T-cell (primary cell): ENCODE data around the gene SORBS1. TPM values are rescaled to one million over a fixed set of nuclear protein-coding genes. Genes with fewer than 3 reads are reported as not detected.

ENCODE experiments used
- ATAC-seq, 4 experiments: fragments of 200-7000 bp in 3 of 4; fragments of 150-1000 bp in 1 of 4; cut with Tn5 transposase; replicated peaks in 1 of 4; 1 replicate in 3 of 4; 2 replicates in 1 of 4; pipeline ENCODE4 v1.10.0; 2021; ENCODE audit warnings: moderate library complexity in 3 of 4, mild to moderate bottlenecking in 2 of 4, moderate number of reproducible peaks in 1 of 4
- CTCF ChIA-PET, 2 donors: fragments of 300-600 bp; sonication (Branson Sonifier 250); formaldehyde crosslinking; loops; one replicate each; lab custom pipeline; 2022; ENCODE audit warnings: antibody characterized with exemption in 2 of 2; lab: Charles Lee
- POLR2A ChIA-PET, 2 donors: fragments of 300-600 bp; sonication (Branson Sonifier 250); formaldehyde crosslinking; loops; one replicate each; lab custom pipeline; 2022; ENCODE audit warnings: antibody characterized with exemption in 2 of 2; lab: Charles Lee
- DNase-seq, 35 experiments: peaks; one replicate each; pipeline versions ENCODE4 v3.0.0 to v3.0.0-alpha.2; 2013 to 2023
- H3K27ac ChIP-seq: one replicate; pipeline ENCODE4 v1.5.1; 2013; ENCODE audit warnings: low read length
- H3K27me3 ChIP-seq, 2 experiments: replicated peaks in 1 of 2; 1 replicate in 1 of 2; 2 replicates in 1 of 2; pipeline versions ENCODE4 v1.6.1 to v1.7.0; 2013; ENCODE audit warnings: low read length in 1 of 2, mixed read lengths in 1 of 2; ENCODE audit not compliant: control insufficient read depth in 2 of 2, insufficient read depth in 2 of 2; ENCODE audit errors: extremely low read depth in 1 of 2
- H3K36me3 ChIP-seq, 2 donors: 1 replicate in 1 of 2; 2 replicates in 1 of 2; pipeline versions ENCODE4 v1.6.1 to v1.7.0; 2013; ENCODE audit warnings: low read length in 1 of 2; ENCODE audit not compliant: control insufficient read depth in 2 of 2, insufficient read depth in 1 of 2; ENCODE audit errors: extremely low read depth in 1 of 2
- H3K4me1 ChIP-seq, 2 experiments: 1 replicate in 1 of 2; 2 replicates in 1 of 2; pipeline versions ENCODE4 v1.6.1 to v1.7.0; 2013; ENCODE audit warnings: low read length in 2 of 2, mixed read lengths in 1 of 2; ENCODE audit not compliant: insufficient read depth in 2 of 2, control insufficient read depth in 1 of 2; ENCODE audit errors: extremely low read depth in 1 of 2
- H3K4me3 ChIP-seq, 2 donors: 1 replicate in 1 of 2; 2 replicates in 1 of 2; pipeline versions ENCODE4 v1.5.1 to v1.7.0; 2013; ENCODE audit warnings: mild to moderate bottlenecking in 2 of 2, low read length in 1 of 2, moderate library complexity in 1 of 2; ENCODE audit not compliant: control insufficient read depth in 1 of 2; ENCODE audit errors: extremely low read depth in 1 of 2
- H3K9me3 ChIP-seq: 2 replicates; pipeline ENCODE4 v1.7.0; 2013
- H3K27ac Mint-ChIP-seq, 2 donors: one replicate each; pipeline ENCODE4 v1.8.0; 2020 to 2021; ENCODE audit warnings: mild to moderate bottlenecking in 2 of 2, mixed read lengths in 2 of 2
- H3K27me3 Mint-ChIP-seq, 2 donors: one replicate each; pipeline ENCODE4 v1.8.0; 2021 to 2022; ENCODE audit warnings: mixed read lengths in 2 of 2
- H3K36me3 Mint-ChIP-seq: one replicate; pipeline ENCODE4 v1.8.0; 2021; ENCODE audit warnings: mixed read lengths
- H3K4me1 Mint-ChIP-seq, 3 donors: one replicate each; pipeline ENCODE4 v1.8.0; 2020 to 2022; ENCODE audit warnings: mixed read lengths in 3 of 3, mild to moderate bottlenecking in 1 of 3
- H3K4me3 Mint-ChIP-seq, 3 donors: one replicate each; pipeline ENCODE4 v1.8.0; 2020 to 2022; ENCODE audit warnings: mild to moderate bottlenecking in 3 of 3, mixed read lengths in 3 of 3, moderate library complexity in 3 of 3
- H3K9me3 Mint-ChIP-seq, 3 donors: one replicate each; pipeline ENCODE4 v1.8.0; 2020 to 2022; ENCODE audit warnings: mixed read lengths in 3 of 3
- WGBS: methylation state at CpG from one replicate; pipeline ENCODE4 v1.1.5; 2013; ENCODE audit warnings: missing lambda C conversion rate; ENCODE audit not compliant: insufficient coverage; 5-methylcytosine and 5-hydroxymethylcytosine counted together
- total RNA-seq, 35 experiments: library from RNA in 6 of 35; stranded (reverse) in 6 of 35; fragments of 120-200 nt in 1 of 35; gene quantifications; one replicate each; pipeline versions ENCODE4 v1.2.1 to v1.2.4 and lab custom pipeline; 2013 to 2026

The SORBS1 gene
- total RNA-seq, 5 donors from 2014 or later (not counting 1 experiment from before 2014, with no cell fraction given) = 0.98 to 2.4 (median 1.8) TPM

DNA sequence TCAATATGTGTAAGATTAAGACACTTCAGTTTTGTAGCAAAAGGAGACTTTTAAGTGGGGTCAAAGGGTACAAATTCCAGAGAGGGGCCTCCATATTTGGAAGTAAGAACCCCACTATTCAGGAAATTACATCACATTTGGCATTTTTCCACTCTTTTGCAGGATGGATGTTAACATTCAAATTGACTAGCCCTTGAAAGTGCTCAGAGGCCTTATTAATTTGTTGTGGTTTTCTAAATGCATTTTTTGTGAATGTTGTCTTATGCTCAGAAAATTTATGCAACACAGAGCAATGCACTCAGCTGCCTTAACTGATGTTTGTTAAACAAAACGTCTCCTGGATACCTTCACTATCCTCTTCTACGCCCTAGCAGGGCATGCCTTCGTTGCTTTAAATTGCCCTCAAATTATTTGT, 219.4 kb downstream of the SORBS1 start:
- Mint-ChIP-seq H3K27ac (no peak overlapping the region), H3K4me1 (no peaks in the 10 kb centered on the region), H3K27me3 (peaks cover 0 to 5% of the 10 kb centered on the region in 2 donors), H3K4me3 (no peak overlapping the region), H3K9me3 (no peaks in the 10 kb centered on the region), H3K36me3 (no peaks in the 10 kb centered on the region)
- CTCF ChIA-PET = interaction anchor here in 1 of 2 donors (0.8 kb wide), 1 partner anchor 23 kb away, joined by 3 read pairs; no protein-coding TSS in a partner anchor
- Histone ChIP-seq H3K27me3 (peaks cover 0 to under 1% of the 10 kb centered on the region in 2 experiments), H3K4me3 (no peak overlapping the region), H3K36me3 (no peaks in the 10 kb centered on the region), H3K27ac (no peak overlapping the region), H3K9me3 (no peaks in the 10 kb centered on the region), H3K4me1 (no peaks in the 10 kb centered on the region)
- WGBS = no CpG with 5 or more reads among the region's 3 CpGs
- DNase-seq (no peak), ATAC-seq (no peak)
- POLR2A ChIA-PET = no interaction called here

GRCh38 chr10:95339863-95340262, 221.3 kb downstream of the SORBS1 start:
- POLR2A ChIA-PET = no interaction called here
- Mint-ChIP-seq H3K27me3 (peaks cover 2 to 5% of the 10 kb centered on the region in 2 donors), H3K36me3 (no peaks in the 10 kb centered on the region), H3K4me1 (no peaks in the 10 kb centered on the region), H3K9me3 (no peaks in the 10 kb centered on the region), H3K27ac (no peak overlapping the region), H3K4me3 (no peak overlapping the region)
- WGBS = no CpG with 5 or more reads among the region's 1 CpG
- CTCF ChIA-PET = interaction anchor here in 1 of 2 donors (1.0 kb wide), 1 partner anchor 27 kb away, joined by 11 read pairs; no protein-coding TSS in a partner anchor
- Histone ChIP-seq H3K9me3 (no peaks in the 10 kb centered on the region), H3K36me3 (no peaks in the 10 kb centered on the region), H3K4me1 (no peaks in the 10 kb centered on the region), H3K4me3 (no peak overlapping the region), H3K27ac (no peak overlapping the region), H3K27me3 (peaks cover 0 to 6% of the 10 kb centered on the region in 2 experiments)
- ATAC-seq (no peak), DNase-seq (no peak)

GRCh38 chr10:95337423-95338160, 223.6 kb downstream of the SORBS1 start:
- CTCF ChIA-PET = no interaction called here
- no peaks in the 10 kb centered on the region for H3K36me3 Mint-ChIP-seq
- WGBS = no CpG with 5 or more reads among the region's 10 CpGs
- no peaks in the 10 kb centered on the region for H3K4me1 Mint-ChIP-seq
- Histone ChIP-seq H3K36me3 (no peaks in the 10 kb centered on the region), H3K4me1 (no peaks in the 10 kb centered on the region), H3K27me3 (peaks cover 0 to 6% of the 10 kb centered on the region in 2 experiments), H3K9me3 (no peaks in the 10 kb centered on the region), H3K4me3 (no peak overlapping the region), H3K27ac (no peak overlapping the region)
- no peak overlapping the region for H3K27ac Mint-ChIP-seq
- peaks cover 2 to 5% of the 10 kb centered on the region in 2 donors for H3K27me3 Mint-ChIP-seq
- H3K9me3 Mint-ChIP-seq = no peaks in the 10 kb centered on the region
- DNase-seq = no peak
- no peak overlapping the region for H3K4me3 Mint-ChIP-seq
- no peak for ATAC-seq
- POLR2A ChIA-PET = no interaction called here

DNA sequence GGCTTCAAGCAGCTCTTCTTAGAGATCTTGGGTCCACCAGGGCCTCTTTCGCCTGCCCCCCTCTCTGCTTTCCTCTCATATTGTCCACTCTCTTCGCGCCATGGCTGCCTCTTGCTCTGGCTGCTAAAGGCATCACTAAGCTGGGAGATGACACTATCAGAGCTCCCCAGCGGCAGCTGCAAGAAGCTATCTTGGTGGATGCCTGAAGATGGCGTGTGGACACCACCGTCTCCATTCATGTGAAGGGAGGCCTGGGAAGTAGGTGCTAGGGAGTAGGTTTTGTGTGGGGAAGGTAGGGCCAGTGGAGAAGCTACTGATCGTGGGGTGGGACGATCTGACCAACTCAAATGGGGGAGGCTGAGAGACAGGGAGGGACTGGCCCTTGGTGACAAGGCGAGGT, 224.5 kb downstream of the SORBS1 start:
- CTCF ChIA-PET = no interaction called here
- Histone ChIP-seq H3K4me3 (no peak overlapping the region), H3K36me3 (no peaks in the 10 kb centered on the region), H3K4me1 (no peaks in the 10 kb centered on the region), H3K9me3 (no peaks in the 10 kb centered on the region), H3K27me3 (peaks cover 0 to 6% of the 10 kb centered on the region in 2 experiments), H3K27ac (no peak overlapping the region)
- WGBS = 83% methylated on average over 9 of the region's 9 CpGs
- POLR2A ChIA-PET = no interaction called here
- no peak overlapping the region for H3K4me3 Mint-ChIP-seq
- no peak overlapping the region for H3K27ac Mint-ChIP-seq
- H3K9me3 Mint-ChIP-seq = no peaks in the 10 kb centered on the region
- H3K27me3 Mint-ChIP-seq = peaks cover 2 to 9% of the 10 kb centered on the region in 2 donors
- ATAC-seq (no peak), DNase-seq (no peak)
- H3K4me1 Mint-ChIP-seq = no peaks in the 10 kb centered on the region
- H3K36me3 Mint-ChIP-seq = no peaks in the 10 kb centered on the region

- ChIA-PET POLR2A (no interaction called here), CTCF (no interaction called here)
- H3K4me1 ChIP-seq = no peaks in the 10 kb centered on the region
- Mint-ChIP-seq H3K36me3 (no peaks in the 10 kb centered on the region), H3K4me3 (no peak overlapping the region), H3K27ac (no peak overlapping the region), H3K27me3 (peaks cover 2 to 9% of the 10 kb centered on the region in 2 donors), H3K9me3 (no peaks in the 10 kb centered on the region), H3K4me1 (no peaks in the 10 kb centered on the region)
- no peaks in the 10 kb centered on the region for H3K36me3 ChIP-seq
- 78% methylated on average over 19 of the region's 19 CpGs for WGBS
- H3K4me3 ChIP-seq = no peak overlapping the region
- DNase-seq (no peak), ATAC-seq (no peak)
- peaks cover 0 to 6% of the 10 kb centered on the region in 2 experiments for H3K27me3 ChIP-seq
- no peak overlapping the region for H3K27ac ChIP-seq
- no peaks in the 10 kb centered on the region for H3K9me3 ChIP-seq
Measured at GRCh38 chr10:95335933-95336699, 225.1 kb downstream of the SORBS1 start.

GRCh38 chr10:95334805-95335144, 226.4 kb downstream of the SORBS1 start:
- Mint-ChIP-seq H3K36me3 (no peaks in the 10 kb centered on the region), H3K4me3 (no peak overlapping the region), H3K27ac (no peak overlapping the region), H3K9me3 (no peaks in the 10 kb centered on the region), H3K27me3 (peaks cover 2 to 9% of the 10 kb centered on the region in 2 donors), H3K4me1 (no peaks in the 10 kb centered on the region)
- no peaks in the 10 kb centered on the region for H3K9me3 ChIP-seq
- ATAC-seq (no peak), DNase-seq (no peak)
- no peak overlapping the region for H3K27ac ChIP-seq
- H3K4me1 ChIP-seq = no peaks in the 10 kb centered on the region
- ChIA-PET POLR2A (no interaction called here), CTCF (no interaction called here)
- peaks cover 0 to 6% of the 10 kb centered on the region in 2 experiments for H3K27me3 ChIP-seq
- no peaks in the 10 kb centered on the region for H3K36me3 ChIP-seq
- no peak overlapping the region for H3K4me3 ChIP-seq
- 100% methylated on average over 1 of the region's 3 CpGs for WGBS
